Measurements from ENCODE around the gene ORC4. TPM values are rescaled to one million over a fixed set of nuclear protein-coding genes. Genes with fewer than 3 reads are reported as not detected.
A peak's percentile ranks its signal among the peaks of the same experiment; 100 is the strongest.

ORC4 gene
- polyA plus RNA-seq (2013, experiment 1 of 2): 30.3 TPM
- polyA plus RNA-seq (2013, experiment 2 of 2): 31.1 TPM

DNA sequence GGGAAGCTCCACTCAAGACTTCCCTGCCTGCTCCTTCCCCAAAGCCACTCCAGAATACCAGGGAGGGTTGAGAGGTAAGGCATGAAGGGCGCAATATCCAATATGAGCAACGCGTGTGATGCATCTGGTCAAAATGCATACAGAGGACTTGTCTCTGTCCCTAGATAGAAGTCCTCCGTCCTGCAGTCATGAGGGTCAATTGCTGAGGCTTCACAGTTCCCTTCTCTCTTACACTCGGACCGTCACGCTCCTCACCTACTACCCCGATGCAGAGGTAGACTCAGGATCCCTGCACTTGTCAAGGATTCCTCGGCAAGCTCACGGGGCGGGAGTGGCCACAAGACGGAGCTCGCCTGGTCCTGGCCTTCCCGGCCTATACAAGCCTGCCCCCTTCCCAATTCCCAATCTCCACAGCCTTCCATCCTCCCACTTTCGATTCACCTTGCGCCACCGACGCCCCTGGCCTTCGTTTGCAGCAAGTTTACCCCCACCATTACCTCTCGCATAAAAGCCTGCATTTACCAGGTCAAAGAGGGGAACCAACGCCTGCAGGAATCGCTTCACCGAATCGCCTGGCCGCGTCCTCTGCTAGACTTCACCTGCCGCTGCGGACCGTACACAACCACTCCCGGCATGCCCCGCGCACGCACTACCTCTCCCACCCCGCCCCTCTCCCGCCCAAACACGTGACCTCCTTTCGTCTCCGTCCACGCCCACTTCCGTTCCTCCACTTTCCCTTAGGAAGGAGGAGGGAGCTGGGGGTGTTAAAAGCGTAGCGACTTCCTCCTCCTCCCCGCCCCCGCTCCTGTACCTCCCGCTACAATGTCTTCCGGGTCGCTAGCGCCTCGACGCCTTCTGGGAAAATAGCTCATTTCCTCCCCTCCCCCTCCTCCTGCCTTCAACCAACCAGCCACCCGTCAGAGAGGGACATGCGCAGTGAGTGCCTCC, at the start of gene ORC4:
Gene ORC4 (minus strand): TSS at position 627 of the 948 bp plus-strand sequence. CDS start 44,779 bp downstream, outside the sequence.
- H2AK5ac ChIP-seq (ENCODE audit: low read length, severe bottlenecking): peak within 1 kb of the TSS; percentile 86
- peak within 1 kb of the TSS; percentile 97 for H3K9ac ChIP-seq (ENCODE audit: low read length)
- H4K91ac ChIP-seq (ENCODE audit: low read length): peak within 1 kb of the TSS; percentile 95
- peak within 1 kb of the TSS; percentile 83 for H2AFZ ChIP-seq (ENCODE audit: low read depth, low read length)
- H3K9me3 ChIP-seq (ENCODE audit: control insufficient read depth, low read length): no peaks in the 10 kb centered on the region
- peak within 1 kb of the TSS; percentile 81 to 97 for H3K4me3 ChIP-seq (ENCODE audit: insufficient read depth in 1 of 2, low read depth in 1 of 2, low read length in 2 of 2)
- H3K4ac ChIP-seq (ENCODE audit: low read depth in 1 of 2, low read length in 2 of 2): peak within 1 kb of the TSS; percentile 93 to 100
- peak within 1 kb of the TSS; percentile 94 to 96 for H3K18ac ChIP-seq (ENCODE audit: low read depth in 1 of 2, low read length in 2 of 2)
- peak within 1 kb of the TSS; percentile 85 for H2BK5ac ChIP-seq (ENCODE audit: low read depth, low read length, poor library complexity, severe bottlenecking)
- H2BK15ac ChIP-seq (ENCODE audit: low read depth, poor library complexity, severe bottlenecking): peak within 1 kb of the TSS; percentile 69
- H3K27me3 ChIP-seq (ENCODE audit: control insufficient read depth in 1 of 2, insufficient read depth in 1 of 2, low read length in 2 of 2): no peaks in the 10 kb centered on the region
- peak within 1 kb of the TSS; percentile 93 for H4K8ac ChIP-seq (ENCODE audit: low read length)
- peak; percentile 100 for DNase-seq
- H3K36me3 ChIP-seq (ENCODE audit: control insufficient read depth in 1 of 2, insufficient read depth in 2 of 2, low read depth in 1 of 2, low read length in 2 of 2): peaks cover 0 to 4% of the 10 kb centered on the region in 2 experiments
- H3K27ac ChIP-seq (ENCODE audit: low read length, poor library complexity, severe bottlenecking): peak within 1 kb of the TSS; percentile 95
- peak within 1 kb of the TSS in 1 of 2 experiments; percentile 46 for H3K23ac ChIP-seq (ENCODE audit: low read length in 2 of 2)
- WGBS: 0% methylated on average over 36 of the region's 52 CpGs
- H2BK120ac ChIP-seq (ENCODE audit: low read depth, low read length): peak within 1 kb of the TSS; percentile 71
- peaks cover 4% of the 10 kb centered on the region for H3K4me1 ChIP-seq (ENCODE audit: control insufficient read depth, insufficient read depth, low read depth, low read length)
- peak within 1 kb of the TSS; percentile 38 to 70 for H2BK12ac ChIP-seq (ENCODE audit: low read length in 2 of 2)
- peak within 1 kb of the TSS; percentile 5 to 89 for H3K14ac ChIP-seq (ENCODE audit: low read length in 2 of 2)
- no peaks in the 10 kb centered on the region for H3K79me1 ChIP-seq (replicated peaks; ENCODE audit: low read length, poor library complexity, severe bottlenecking)
- H3K4me2 ChIP-seq (ENCODE audit: low read length, poor library complexity, severe bottlenecking): peak within 1 kb of the TSS; percentile 90

DNA sequence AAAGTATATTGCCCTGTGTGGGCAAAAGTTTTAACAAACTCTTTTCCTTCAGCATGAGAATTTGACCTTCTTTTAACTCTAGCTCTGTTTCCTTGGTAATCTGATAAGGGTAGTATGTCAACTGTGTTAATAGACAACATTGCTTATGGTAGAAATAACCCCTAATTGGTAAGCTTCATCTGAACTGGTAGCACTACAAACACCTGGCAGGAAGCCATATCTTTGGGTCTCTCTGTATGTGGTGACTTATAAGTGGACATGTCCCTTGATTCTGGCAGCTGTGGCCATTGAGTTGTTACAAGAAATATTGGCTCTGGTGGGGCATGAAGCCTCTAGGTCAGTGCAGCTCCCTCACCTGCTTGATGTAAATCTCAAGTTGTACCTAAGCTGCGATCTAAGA, 47.3 kb upstream of the ORC4 start:
- no peak overlapping the region for H3K14ac ChIP-seq (ENCODE audit: low read length in 2 of 2)
- 100% methylated on average over 1 of the region's 1 CpG for WGBS
- no peak overlapping the region for H2AK5ac ChIP-seq (ENCODE audit: low read length, severe bottlenecking)
- H3K4me3 ChIP-seq (ENCODE audit: insufficient read depth in 1 of 2, low read depth in 1 of 2, low read length in 2 of 2): no peak overlapping the region
- no peak overlapping the region for H2BK120ac ChIP-seq (ENCODE audit: low read depth, low read length)
- no peaks in the 10 kb centered on the region for H3K9me3 ChIP-seq (ENCODE audit: control insufficient read depth, low read length)
- H3K27me3 ChIP-seq (ENCODE audit: control insufficient read depth in 1 of 2, insufficient read depth in 1 of 2, low read length in 2 of 2): no peaks in the 10 kb centered on the region
- no peaks in the 10 kb centered on the region for H3K4me1 ChIP-seq (ENCODE audit: control insufficient read depth, insufficient read depth, low read depth, low read length)
- no peak overlapping the region for H3K4ac ChIP-seq (ENCODE audit: low read depth in 1 of 2, low read length in 2 of 2)
- H4K91ac ChIP-seq (ENCODE audit: low read length): no peak overlapping the region
- H2BK15ac ChIP-seq (ENCODE audit: low read depth, poor library complexity, severe bottlenecking): no peak overlapping the region
- peaks cover 20% of the 10 kb centered on the region for H3K79me1 ChIP-seq (replicated peaks; ENCODE audit: low read length, poor library complexity, severe bottlenecking)
- no peak overlapping the region for H3K27ac ChIP-seq (ENCODE audit: low read length, poor library complexity, severe bottlenecking)
- no peak overlapping the region for H3K23ac ChIP-seq (ENCODE audit: low read length in 2 of 2)
- DNase-seq: no peak
- no peak overlapping the region for H2BK12ac ChIP-seq (ENCODE audit: low read length in 2 of 2)
- no peak overlapping the region for H2BK5ac ChIP-seq (ENCODE audit: low read depth, low read length, poor library complexity, severe bottlenecking)
- H3K36me3 ChIP-seq (ENCODE audit: control insufficient read depth in 1 of 2, insufficient read depth in 2 of 2, low read depth in 1 of 2, low read length in 2 of 2): peaks cover 0 to 11% of the 10 kb centered on the region in 2 experiments
- H3K18ac ChIP-seq (ENCODE audit: low read depth in 1 of 2, low read length in 2 of 2): no peak overlapping the region
- no peak overlapping the region for H4K8ac ChIP-seq (ENCODE audit: low read length)
- no peak overlapping the region for H3K4me2 ChIP-seq (ENCODE audit: low read length, poor library complexity, severe bottlenecking)
- no peak overlapping the region for H3K9ac ChIP-seq (ENCODE audit: low read length)
- H2AFZ ChIP-seq (ENCODE audit: low read depth, low read length): no peak overlapping the region

DNA sequence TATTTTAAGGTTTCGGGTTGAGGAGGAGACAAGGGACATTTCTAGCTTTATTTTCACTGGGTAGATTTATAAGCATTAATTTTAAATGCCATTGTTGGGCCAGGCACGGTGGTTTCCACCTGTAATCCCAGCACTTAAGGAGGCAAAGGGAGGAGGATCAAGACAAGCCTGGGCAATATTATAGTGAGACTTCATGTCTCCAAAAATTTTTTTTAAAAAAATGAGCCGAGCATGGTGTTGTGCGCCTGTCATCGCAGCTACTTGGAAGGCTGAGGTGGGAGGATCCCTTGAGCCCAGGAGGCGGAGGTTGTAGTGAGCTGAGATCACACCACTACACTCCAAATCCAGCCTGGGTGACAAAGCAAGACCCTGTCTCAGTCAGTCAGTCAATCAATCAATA, 45.4 kb upstream of the ORC4 start:
- Histone ChIP-seq H3K23ac (ENCODE audit: low read length in 2 of 2) (no peak overlapping the region), H2AK5ac (ENCODE audit: low read length, severe bottlenecking) (no peak overlapping the region), H3K4me2 (ENCODE audit: low read length, poor library complexity, severe bottlenecking) (no peak overlapping the region), H3K9ac (ENCODE audit: low read length) (no peak overlapping the region), H3K14ac (ENCODE audit: low read length in 2 of 2) (no peak overlapping the region), H3K4me1 (ENCODE audit: control insufficient read depth, insufficient read depth, low read depth, low read length) (no peaks in the 10 kb centered on the region), H3K18ac (ENCODE audit: low read depth in 1 of 2, low read length in 2 of 2) (no peak overlapping the region), H2BK120ac (ENCODE audit: low read depth, low read length) (no peak overlapping the region), H4K91ac (ENCODE audit: low read length) (no peak overlapping the region), H2BK5ac (ENCODE audit: low read depth, low read length, poor library complexity, severe bottlenecking) (no peak overlapping the region), H2BK12ac (ENCODE audit: low read length in 2 of 2) (no peak overlapping the region), H4K8ac (ENCODE audit: low read length) (no peak overlapping the region), H3K36me3 (ENCODE audit: control insufficient read depth in 1 of 2, insufficient read depth in 2 of 2, low read depth in 1 of 2, low read length in 2 of 2) (peaks cover 0 to 6% of the 10 kb centered on the region in 2 experiments), H3K4ac (ENCODE audit: low read depth in 1 of 2, low read length in 2 of 2) (no peak overlapping the region), H3K27ac (ENCODE audit: low read length, poor library complexity, severe bottlenecking) (no peak overlapping the region), H3K9me3 (ENCODE audit: control insufficient read depth, low read length) (no peaks in the 10 kb centered on the region), H3K27me3 (ENCODE audit: control insufficient read depth in 1 of 2, insufficient read depth in 1 of 2, low read length in 2 of 2) (no peaks in the 10 kb centered on the region), H3K4me3 (ENCODE audit: insufficient read depth in 1 of 2, low read depth in 1 of 2, low read length in 2 of 2) (no peak overlapping the region), H3K79me1 (replicated peaks; ENCODE audit: low read length, poor library complexity, severe bottlenecking) (peaks cover 19% of the 10 kb centered on the region), H2AFZ (ENCODE audit: low read depth, low read length) (no peak overlapping the region), H2BK15ac (ENCODE audit: low read depth, poor library complexity, severe bottlenecking) (no peak overlapping the region)
- DNase-seq: no peak
- WGBS: 94% methylated on average over 4 of the region's 6 CpGs

DNA sequence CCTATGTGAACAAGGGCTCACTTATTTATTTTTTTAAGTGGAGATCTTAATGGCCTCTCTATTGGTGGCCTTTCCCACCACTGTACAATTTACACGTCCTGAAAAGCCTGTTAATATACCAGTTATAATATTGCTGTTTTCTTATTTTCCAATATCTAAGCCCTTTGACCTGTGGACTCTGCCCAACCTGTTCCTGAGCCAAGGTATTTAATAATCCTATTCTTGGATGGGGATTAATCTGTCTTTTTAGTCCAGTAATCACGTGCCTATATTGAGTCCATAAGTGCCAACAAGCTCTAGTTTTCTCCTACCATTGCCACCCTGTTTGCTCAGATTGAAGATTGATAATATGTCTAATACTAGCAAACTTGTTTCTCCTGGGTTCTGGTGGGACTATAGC, 43.1 kb upstream of the ORC4 start:
- Histone ChIP-seq H3K4ac (ENCODE audit: low read depth in 1 of 2, low read length in 2 of 2) (no peak overlapping the region), H3K9me3 (ENCODE audit: control insufficient read depth, low read length) (no peaks in the 10 kb centered on the region), H3K23ac (ENCODE audit: low read length in 2 of 2) (no peak overlapping the region), H3K4me3 (ENCODE audit: insufficient read depth in 1 of 2, low read depth in 1 of 2, low read length in 2 of 2) (no peak overlapping the region), H3K27me3 (ENCODE audit: control insufficient read depth in 1 of 2, insufficient read depth in 1 of 2, low read length in 2 of 2) (no peaks in the 10 kb centered on the region), H2AFZ (ENCODE audit: low read depth, low read length) (no peak overlapping the region), H4K8ac (ENCODE audit: low read length) (no peak overlapping the region), H2BK12ac (ENCODE audit: low read length in 2 of 2) (no peak overlapping the region), H3K14ac (ENCODE audit: low read length in 2 of 2) (no peak overlapping the region), H2AK5ac (ENCODE audit: low read length, severe bottlenecking) (no peak overlapping the region), H3K36me3 (ENCODE audit: control insufficient read depth in 1 of 2, insufficient read depth in 2 of 2, low read depth in 1 of 2, low read length in 2 of 2) (peaks cover 0 to 6% of the 10 kb centered on the region in 2 experiments), H4K91ac (ENCODE audit: low read length) (no peak overlapping the region), H2BK120ac (ENCODE audit: low read depth, low read length) (no peak overlapping the region), H2BK15ac (ENCODE audit: low read depth, poor library complexity, severe bottlenecking) (no peak overlapping the region), H3K9ac (ENCODE audit: low read length) (no peak overlapping the region), H3K4me1 (ENCODE audit: control insufficient read depth, insufficient read depth, low read depth, low read length) (no peaks in the 10 kb centered on the region), H3K18ac (ENCODE audit: low read depth in 1 of 2, low read length in 2 of 2) (no peak overlapping the region), H3K27ac (ENCODE audit: low read length, poor library complexity, severe bottlenecking) (no peak overlapping the region), H2BK5ac (ENCODE audit: low read depth, low read length, poor library complexity, severe bottlenecking) (no peak overlapping the region), H3K79me1 (replicated peaks; ENCODE audit: low read length, poor library complexity, severe bottlenecking) (peaks cover 22% of the 10 kb centered on the region), H3K4me2 (ENCODE audit: low read length, poor library complexity, severe bottlenecking) (no peak overlapping the region)
- no peak for DNase-seq
- no CpG with 5 or more reads among the region's 2 CpGs for WGBS
